Fibroblast of lung (primary cell): ENCODE measurements around the gene GPC2. TPM values are rescaled to one million over a fixed set of nuclear protein-coding genes. Genes with fewer than 3 reads are reported as not detected.

Source experiments
- DNase-seq, 2 donors: peaks; one replicate each; pipeline versions ENCODE4 v3.0.0 to v3.0.0-alpha.2; 2010; ENCODE audit warnings: low read depth in 2 of 2
- H2AFZ ChIP-seq: 2 replicates; pipeline ENCODE4 v1.5.1; 2012; ENCODE audit warnings: low read length, control low read depth, inconsistent platforms
- H3K27ac ChIP-seq: 2 replicates; pipeline ENCODE4 v1.5.1; 2011; ENCODE audit warnings: low read length, control low read depth; ENCODE audit not compliant: insufficient read depth
- H3K27me3 ChIP-seq: 2 replicates; pipeline ENCODE4 v1.5.1; 2011; ENCODE audit warnings: mild to moderate bottlenecking, low read length; ENCODE audit not compliant: control insufficient read depth, insufficient read depth
- H3K36me3 ChIP-seq: 2 replicates; pipeline ENCODE4 v1.5.1; 2011; ENCODE audit warnings: low read length; ENCODE audit not compliant: control insufficient read depth, insufficient read depth
- H3K4me1 ChIP-seq: 2 replicates; pipeline ENCODE4 v1.5.1; 2011; ENCODE audit warnings: low read length; ENCODE audit not compliant: control insufficient read depth, insufficient read depth; ENCODE audit errors: extremely low read depth
- H3K4me2 ChIP-seq: 2 replicates; pipeline ENCODE4 v1.5.1; 2011; ENCODE audit warnings: low read length, control low read depth; ENCODE audit not compliant: insufficient read depth; ENCODE audit errors: extremely low read depth
- H3K4me3 ChIP-seq, 4 experiments: fragments of 200-600 bp in 1 of 4; sonication (generic) in 1 of 4; replicated peaks in 1 of 4; 2 replicates each; pipeline ENCODE4 v1.5.1; 2011 to 2016; ENCODE audit warnings: low read length in 4 of 4, low read depth in 3 of 4, mild to moderate bottlenecking in 3 of 4, control low read depth in 2 of 4, inconsistent platforms in 1 of 4, mixed read lengths in 1 of 4; ENCODE audit not compliant: insufficient read depth in 1 of 4; ENCODE audit errors: control extremely low read depth in 1 of 4
- H3K79me2 ChIP-seq: 2 replicates; pipeline ENCODE4 v1.5.1; 2012; ENCODE audit warnings: mild to moderate bottlenecking, low read length, inconsistent platforms; ENCODE audit not compliant: control insufficient read depth, insufficient read depth
- H3K9ac ChIP-seq: 2 replicates; pipeline ENCODE4 v1.5.1; 2011; ENCODE audit warnings: mild to moderate bottlenecking, low read length, control low read depth; ENCODE audit not compliant: insufficient read depth
- H3K9me3 ChIP-seq: 2 replicates; pipeline ENCODE4 v1.5.1; 2012; ENCODE audit warnings: low read depth, low read length; ENCODE audit not compliant: control insufficient read depth, insufficient read depth
- H4K20me1 ChIP-seq: 2 replicates; pipeline ENCODE4 v1.5.1; 2011; ENCODE audit warnings: low read length; ENCODE audit not compliant: control insufficient read depth, insufficient read depth; ENCODE audit errors: extremely low read depth
- EZH2 ChIP-seq: IDR thresholded peaks from 2 replicates; pipeline ENCODE4 v1.5.1; 2012; ENCODE audit warnings: low read length, control low read depth, mild to moderate bottlenecking; ENCODE audit errors: missing control alignments
- polyA plus RNA-seq, 2 donors: library from polyadenylated mRNA; depleted of rRNA in 1 of 2; stranded (reverse) in 1 of 2; unstranded in 1 of 2; fragments of >200 nt; gene quantifications; 2 replicates each; pipeline ENCODE4 v1.2.1, GENCODE V29; 2011 to 2012; ENCODE audit warnings: missing spikeins in 1 of 2
- total RNA-seq: library from RNA; depleted of rRNA; stranded (reverse); fragments of >200 nt; gene quantifications from 2 replicates; pipeline ENCODE4 v1.2.1, GENCODE V29; 2014
- TF ChIP-seq, protein P1 (sequence below), 2 donors: IDR thresholded peaks in 1 of 2; conservative IDR thresholded peaks in 1 of 2; 1 replicate in 1 of 2; 2 replicates in 1 of 2; pipeline ENCODE4 v1.5.1; 2011 to 2012; ENCODE audit warnings: low read length in 2 of 2, control low read depth in 1 of 2, inconsistent platforms in 1 of 2, low read depth in 1 of 2, mild to moderate bottlenecking in 1 of 2

GPC2 gene
- total and polyA plus RNA-seq, 2 donors (not counting 1 experiment from before 2014, with no cell fraction given) = 0.35 to 2.3 TPM

DNA sequence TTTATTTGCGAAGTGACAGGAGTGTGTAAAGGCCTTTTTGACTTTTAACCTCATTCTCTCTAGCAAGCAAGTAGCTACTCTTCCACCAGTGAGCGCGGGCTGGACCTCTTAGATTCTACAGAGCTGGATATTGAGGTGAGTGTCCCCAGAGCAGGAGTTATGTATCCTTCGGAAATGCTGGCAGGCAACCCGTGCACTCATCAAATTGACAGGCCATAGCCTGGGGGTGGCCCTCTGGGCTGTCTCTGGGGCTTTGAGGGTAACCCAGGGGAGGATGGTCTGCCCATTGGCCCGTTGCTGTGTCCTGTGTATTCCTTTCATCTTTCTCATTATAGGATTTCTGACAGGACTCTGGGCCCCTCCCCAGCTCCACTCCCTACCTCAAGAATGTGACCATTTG, 36.5 kb upstream of the GPC2 start:
- Histone ChIP-seq H4K20me1 (no peaks in the 10 kb centered on the region), H3K27ac (no peak overlapping the region), H3K79me2 (no peaks in the 10 kb centered on the region), H3K4me2 (no peak overlapping the region), H3K27me3 (no peaks in the 10 kb centered on the region), H3K9ac (no peak overlapping the region), H3K4me1 (no peaks in the 10 kb centered on the region), H3K9me3 (no peaks in the 10 kb centered on the region), H3K36me3 (no peaks in the 10 kb centered on the region), H3K4me3 (no peak overlapping the region), H2AFZ (no peak overlapping the region)
- no peak for DNase-seq
- TF ChIP-seq EZH2 = no peak

- no peak for DNase-seq
- no peaks in the 10 kb centered on the region for H3K27me3 ChIP-seq
- no peaks in the 10 kb centered on the region for H3K79me2 ChIP-seq
- H4K20me1 ChIP-seq = no peaks in the 10 kb centered on the region
- no peak overlapping the region for H3K4me2 ChIP-seq
- H3K4me3 ChIP-seq = no peak overlapping the region
- no peak overlapping the region for H3K27ac ChIP-seq
- no peaks in the 10 kb centered on the region for H3K36me3 ChIP-seq
- no peak overlapping the region for H2AFZ ChIP-seq
- H3K4me1 ChIP-seq = no peaks in the 10 kb centered on the region
- TF ChIP-seq, protein P1, sequence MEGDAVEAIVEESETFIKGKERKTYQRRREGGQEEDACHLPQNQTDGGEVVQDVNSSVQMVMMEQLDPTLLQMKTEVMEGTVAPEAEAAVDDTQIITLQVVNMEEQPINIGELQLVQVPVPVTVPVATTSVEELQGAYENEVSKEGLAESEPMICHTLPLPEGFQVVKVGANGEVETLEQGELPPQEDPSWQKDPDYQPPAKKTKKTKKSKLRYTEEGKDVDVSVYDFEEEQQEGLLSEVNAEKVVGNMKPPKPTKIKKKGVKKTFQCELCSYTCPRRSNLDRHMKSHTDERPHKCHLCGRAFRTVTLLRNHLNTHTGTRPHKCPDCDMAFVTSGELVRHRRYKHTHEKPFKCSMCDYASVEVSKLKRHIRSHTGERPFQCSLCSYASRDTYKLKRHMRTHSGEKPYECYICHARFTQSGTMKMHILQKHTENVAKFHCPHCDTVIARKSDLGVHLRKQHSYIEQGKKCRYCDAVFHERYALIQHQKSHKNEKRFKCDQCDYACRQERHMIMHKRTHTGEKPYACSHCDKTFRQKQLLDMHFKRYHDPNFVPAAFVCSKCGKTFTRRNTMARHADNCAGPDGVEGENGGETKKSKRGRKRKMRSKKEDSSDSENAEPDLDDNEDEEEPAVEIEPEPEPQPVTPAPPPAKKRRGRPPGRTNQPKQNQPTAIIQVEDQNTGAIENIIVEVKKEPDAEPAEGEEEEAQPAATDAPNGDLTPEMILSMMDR (conservative IDR thresholded peaks at IDR 0.05 in 1 of 2, IDR thresholded peaks at IDR 0.05 in 1 of 2; ENCODE audit: low read depth in 1 of 2, low read length in 2 of 2) = no peak
- no peak for TF ChIP-seq EZH2
- H3K9me3 ChIP-seq = no peaks in the 10 kb centered on the region
- H3K9ac ChIP-seq = no peak overlapping the region
Observed at GRCh38 chr7:100212631-100213286, 35.6 kb upstream of the GPC2 start.

GRCh38 chr7:100211342-100211780, 34.2 kb upstream of the GPC2 start:
- no peak for DNase-seq
- no peak overlapping the region for H3K9ac ChIP-seq
- no peak for TF ChIP-seq EZH2
- TF ChIP-seq, protein P1 (conservative IDR thresholded peaks at IDR 0.05 in 1 of 2, IDR thresholded peaks at IDR 0.05 in 1 of 2; ENCODE audit: low read depth in 1 of 2, low read length in 2 of 2) = no peak
- H3K36me3 ChIP-seq = no peaks in the 10 kb centered on the region
- no peak overlapping the region for H3K4me2 ChIP-seq
- no peak overlapping the region for H3K27ac ChIP-seq
- H3K79me2 ChIP-seq = no peaks in the 10 kb centered on the region
- H4K20me1 ChIP-seq = no peaks in the 10 kb centered on the region
- H2AFZ ChIP-seq = no peak overlapping the region
- no peak overlapping the region for H3K4me3 ChIP-seq
- no peaks in the 10 kb centered on the region for H3K27me3 ChIP-seq
- H3K9me3 ChIP-seq = no peaks in the 10 kb centered on the region
- H3K4me1 ChIP-seq = no peaks in the 10 kb centered on the region
